Breast epithelium (tissue), 4 donors: ENCODE results near the gene HBM. TPM values are rescaled to one million over a fixed set of nuclear protein-coding genes. Genes with fewer than 3 reads are reported as not detected.
A peak's percentile ranks its signal among the peaks of the same experiment; 100 is the strongest.

ENCODE experiments used
- DNase-seq, 2 donors: peaks; one replicate each; pipeline ENCODE4 v3.0.0-alpha.2; 2019; ENCODE audit warnings: low spot score in 2 of 2
- H3K27ac ChIP-seq, 2 donors: fragments of 200-600 bp; sonication (generic) in 1 of 2; one replicate each; pipeline ENCODE4 v1.5.1; 2016 to 2019; ENCODE audit warnings: mild to moderate bottlenecking in 1 of 2
- H3K27me3 ChIP-seq, 2 donors: fragments of 200-600 bp; sonication (generic) in 1 of 2; one replicate each; pipeline versions ENCODE4 v1.5.1 to v1.6.0; 2017 to 2019; ENCODE audit warnings: control low read depth in 1 of 2, mild to moderate bottlenecking in 1 of 2
- H3K36me3 ChIP-seq: fragments of 200-600 bp; one replicate; pipeline ENCODE4 v1.5.1; 2019
- H3K4me1 ChIP-seq, 2 donors: fragments of 200-600 bp; sonication (generic); one replicate each; pipeline ENCODE4 v1.5.1; 2016 to 2019; ENCODE audit warnings: control low read depth in 1 of 2
- H3K4me3 ChIP-seq, 3 donors: fragments of 200-600 bp; sonication (generic); 1 replicate in 2 of 3; 2 replicates in 1 of 3; pipeline ENCODE4 v1.5.1; 2016 to 2019; ENCODE audit warnings: mild to moderate bottlenecking in 3 of 3, moderate library complexity in 2 of 3
- H3K9me3 ChIP-seq, 2 donors: fragments of 200-600 bp; sonication (generic) in 1 of 2; one replicate each; pipeline ENCODE4 v1.5.1; 2016 to 2019; ENCODE audit warnings: control low read depth in 1 of 2
- CTCF ChIP-seq, 3 donors: fragments of 450-650 bp; IDR thresholded peaks; one replicate each; pipeline ENCODE4 v1.5.1; 2016 to 2017; ENCODE audit warnings: antibody characterized with exemption in 3 of 3, mild to moderate bottlenecking in 3 of 3, moderate library complexity in 3 of 3
- POLR2A ChIP-seq: fragments of 450-650 bp; IDR thresholded peaks from one replicate; pipeline ENCODE4 v1.6.1; 2016; ENCODE audit warnings: antibody characterized with exemption, mild to moderate bottlenecking, moderate library complexity
- POLR2AphosphoS5 ChIP-seq, 3 donors: sonication (generic); formaldehyde crosslinking; IDR thresholded peaks; one replicate each; pipeline ENCODE4 v1.6.1; 2017; ENCODE audit warnings: antibody characterized with exemption in 3 of 3
- intact Hi-C: fragments of 100-400 bp; cut with DNase I; formaldehyde crosslinking; loops from one replicate; pipeline ENCODE4 v1.15.1; 2023; ENCODE audit warnings: low total_unique reads
- total RNA-seq, 3 donors: library from RNA; depleted of rRNA; stranded (reverse); fragments of >200 nt; gene quantifications; one replicate each; pipeline ENCODE4 v1.1.0, GENCODE V29; 2016

Gene HBM
- 1 to 10 TPM in 1 of 3 donors, not detected in 2; 1.3 TPM for total RNA-seq

DNA sequence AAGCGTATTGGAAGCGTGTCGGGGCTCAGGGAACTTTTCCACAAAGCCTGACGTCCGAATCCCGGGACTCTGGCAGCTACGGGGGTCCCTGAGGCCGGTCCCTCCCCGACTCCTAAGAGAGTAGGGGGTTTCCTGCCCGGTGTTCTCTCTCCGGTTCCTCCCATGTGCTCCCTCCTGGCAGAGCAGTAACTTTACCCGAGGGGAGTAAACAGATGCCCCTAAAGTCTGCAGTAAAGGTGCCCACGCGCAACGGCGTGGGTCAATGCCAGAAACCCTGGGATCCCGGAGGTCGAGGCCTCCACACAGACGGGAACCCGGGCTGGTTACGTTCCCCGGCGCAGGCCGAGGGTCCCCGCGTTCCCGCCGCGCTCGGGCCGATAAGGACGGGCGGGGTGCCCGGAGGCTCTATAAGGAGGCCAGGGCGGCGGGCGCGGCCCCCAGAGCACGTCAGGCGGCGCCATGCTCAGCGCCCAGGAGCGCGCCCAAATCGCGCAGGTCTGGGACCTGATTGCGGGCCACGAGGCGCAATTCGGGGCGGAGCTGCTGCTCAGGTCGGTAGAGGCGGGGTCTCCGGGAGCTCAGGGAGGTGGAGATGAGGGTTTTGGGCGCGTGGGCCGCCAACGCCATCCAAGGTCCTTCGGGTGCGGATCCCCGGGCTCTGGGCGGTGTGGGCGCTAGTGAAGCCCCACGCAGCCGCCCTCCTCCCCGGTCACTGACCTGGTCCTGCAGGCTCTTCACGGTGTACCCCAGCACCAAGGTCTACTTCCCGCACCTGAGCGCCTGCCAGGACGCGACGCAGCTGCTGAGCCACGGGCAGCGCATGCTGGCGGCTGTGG lies at the start of gene HBM:
Gene HBM, plus strand, starts transcription at position 440 of the 836 bp plus-strand sequence. Its CDS starts 20 bp downstream, at position 460.
- H3K4me3 ChIP-seq = peak within 1 kb of the TSS in 2 of 3 donors; percentile 39 to 64
- TF ChIP-seq POLR2AphosphoS5 (IDR thresholded peaks at IDR 0.05) (no peak), POLR2A (no peak), CTCF (IDR thresholded peaks at IDR 0.05) (no peak)

DNA sequence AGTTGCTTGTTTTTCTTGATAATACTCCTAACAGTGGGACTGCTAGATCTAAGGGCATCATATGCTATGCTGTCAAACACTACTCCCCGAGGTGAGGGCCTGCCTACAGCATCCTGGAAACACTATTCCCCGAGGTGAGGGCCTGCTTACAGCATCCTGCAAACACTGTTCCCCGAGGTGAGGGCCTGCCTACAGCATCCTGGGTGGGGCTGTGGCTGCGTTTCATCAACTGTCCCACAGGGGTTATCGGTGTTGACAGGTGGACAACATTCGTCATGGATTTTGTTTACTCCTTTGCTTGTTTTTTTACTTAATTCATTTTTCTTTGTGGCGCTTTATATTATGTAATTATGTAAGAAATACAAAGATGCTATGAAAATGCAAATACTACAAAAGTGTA lies 49.8 kb upstream of the HBM start:
- no peak for TF ChIP-seq CTCF (IDR thresholded peaks at IDR 0.05)
- TF ChIP-seq POLR2A = no peak
- no peak for TF ChIP-seq POLR2AphosphoS5 (IDR thresholded peaks at IDR 0.05)
- no peak overlapping the region for H3K4me3 ChIP-seq
- DNase-seq = no peak
- no peaks in the 10 kb centered on the region for H3K27me3 ChIP-seq
- H3K36me3 ChIP-seq = no peaks in the 10 kb centered on the region
- H3K4me1 ChIP-seq = no peaks in the 10 kb centered on the region
- no peaks in the 10 kb centered on the region for H3K9me3 ChIP-seq
- H3K27ac ChIP-seq = no peak overlapping the region
- intact Hi-C loops = no loop called here

More for the DNA sequence above, at the start of gene HBM:
- H3K36me3 ChIP-seq = no peaks in the 10 kb centered on the region
- no peaks in the 10 kb centered on the region for H3K9me3 ChIP-seq
- intact Hi-C loops = no loop called here
- peaks cover 22 to 57% of the 10 kb centered on the region in 2 donors for H3K27me3 ChIP-seq
- DNase-seq = no peak
- H3K4me1 ChIP-seq = peaks cover 6 to 8% of the 10 kb centered on the region in 2 donors
- no peak within 1 kb of the TSS for H3K27ac ChIP-seq

- TF ChIP-seq CTCF (IDR thresholded peaks at IDR 0.05) (peak in 2 of 3 donors; percentile 41 to 61), POLR2A (no peak)
- intact Hi-C loops = no loop called here
- no peaks in the 10 kb centered on the region for H3K27me3 ChIP-seq
- H3K36me3 ChIP-seq = no peaks in the 10 kb centered on the region
- H3K4me1 ChIP-seq = no peaks in the 10 kb centered on the region
- H3K27ac ChIP-seq = no peak overlapping the region
- no peaks in the 10 kb centered on the region for H3K9me3 ChIP-seq
- H3K4me3 ChIP-seq = no peak overlapping the region
- DNase-seq = no peak
Measured at GRCh38 chr16:117379-118365, 48.1 kb upstream of the HBM start.

GRCh38 chr16:118857-119256 lies 46.9 kb upstream of the HBM start:
- Histone ChIP-seq H3K4me1 (no peaks in the 10 kb centered on the region), H3K27me3 (no peaks in the 10 kb centered on the region), H3K36me3 (no peaks in the 10 kb centered on the region), H3K27ac (no peak overlapping the region), H3K9me3 (no peaks in the 10 kb centered on the region), H3K4me3 (no peak overlapping the region)
- no peak for DNase-seq
- intact Hi-C loops = no loop called here
- TF ChIP-seq CTCF (IDR thresholded peaks at IDR 0.05) (no peak), POLR2A (no peak), POLR2AphosphoS5 (IDR thresholded peaks at IDR 0.05) (no peak)
